Measurements from ENCODE around the gene MYO18B. TPM values are rescaled to one million over a fixed set of nuclear protein-coding genes. Genes with fewer than 3 reads are reported as not detected.

MYO18B gene
- total and polyA plus RNA-seq, 2 donors (not counting 3 experiments of a cell fraction or from before 2014, with no cell fraction given): 0.01 TPM; not detected in 1

DNA sequence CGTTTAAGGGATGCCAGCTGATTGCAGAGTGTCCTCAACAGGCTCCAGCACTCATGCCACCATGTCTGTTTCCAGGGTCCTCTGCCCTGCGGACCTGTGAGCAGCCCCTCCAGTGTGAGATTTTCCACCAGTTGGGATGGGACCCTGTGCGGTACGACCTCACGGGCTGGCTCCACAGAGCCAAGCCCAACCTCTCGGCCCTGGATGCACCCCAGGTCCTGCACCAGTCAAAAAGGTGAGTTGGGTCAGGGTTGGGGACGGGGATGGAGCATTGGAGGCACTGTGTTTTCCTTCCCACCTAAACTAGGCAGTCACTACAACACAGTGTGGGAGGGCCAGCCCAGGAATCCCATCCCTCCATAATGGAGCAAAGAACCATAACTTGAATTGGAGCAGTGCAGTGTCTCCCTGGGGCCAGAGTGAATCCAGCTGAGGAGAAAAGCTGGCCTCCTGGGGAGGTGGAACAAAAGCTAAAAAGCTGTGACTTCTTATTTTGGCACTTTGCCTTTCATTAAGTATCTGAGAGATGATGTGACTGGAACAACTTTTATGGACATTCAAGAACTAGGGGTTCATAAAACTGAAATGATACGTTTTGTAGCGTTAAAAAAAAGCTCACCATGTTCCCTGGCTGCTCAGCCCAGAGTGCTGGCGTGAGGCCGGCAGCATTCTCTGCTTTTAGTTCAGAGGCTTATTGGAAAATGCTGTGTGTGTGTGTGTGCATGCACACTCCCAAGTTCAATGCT lies 101.8 kb downstream of the MYO18B start:
- H3K9me1 ChIP-seq (replicated peaks; ENCODE audit: control insufficient read depth, extremely low read depth, insufficient read depth, low read length): no peaks in the 10 kb centered on the region
- no peak overlapping the region for H3K9ac ChIP-seq (replicated peaks; ENCODE audit: extremely low read depth, insufficient read depth, low read length)
- BruUV-seq (replicated peaks): no TSS peak
- TF ChIP-seq EZH2 (IDR thresholded peaks at IDR 0.05; ENCODE audit: borderline replicate concordance, low read depth, low read length, severe bottlenecking) (no peak), MYC (IDR thresholded peaks at IDR 0.05; ENCODE audit: low read depth, low read length) (no peak), POLR2AphosphoS5 (IDR thresholded peaks at IDR 0.05; ENCODE audit: insufficient read depth, low read depth, low read length) (no peak), GATA2 (IDR thresholded peaks at IDR 0.05; ENCODE audit: insufficient read depth, insufficient read length, low read depth, low read length) (no peak), FOS (IDR thresholded peaks at IDR 0.05; ENCODE audit: borderline replicate concordance, insufficient read depth, low read length) (no peak), JUN (IDR thresholded peaks at IDR 0.05; ENCODE audit: borderline replicate concordance, insufficient read depth, insufficient read length, low read depth) (no peak), POLR2A (IDR thresholded peaks at IDR 0.05; ENCODE audit: low read depth, low read length) (no peak)
- TF ChIP-seq, protein P1, sequence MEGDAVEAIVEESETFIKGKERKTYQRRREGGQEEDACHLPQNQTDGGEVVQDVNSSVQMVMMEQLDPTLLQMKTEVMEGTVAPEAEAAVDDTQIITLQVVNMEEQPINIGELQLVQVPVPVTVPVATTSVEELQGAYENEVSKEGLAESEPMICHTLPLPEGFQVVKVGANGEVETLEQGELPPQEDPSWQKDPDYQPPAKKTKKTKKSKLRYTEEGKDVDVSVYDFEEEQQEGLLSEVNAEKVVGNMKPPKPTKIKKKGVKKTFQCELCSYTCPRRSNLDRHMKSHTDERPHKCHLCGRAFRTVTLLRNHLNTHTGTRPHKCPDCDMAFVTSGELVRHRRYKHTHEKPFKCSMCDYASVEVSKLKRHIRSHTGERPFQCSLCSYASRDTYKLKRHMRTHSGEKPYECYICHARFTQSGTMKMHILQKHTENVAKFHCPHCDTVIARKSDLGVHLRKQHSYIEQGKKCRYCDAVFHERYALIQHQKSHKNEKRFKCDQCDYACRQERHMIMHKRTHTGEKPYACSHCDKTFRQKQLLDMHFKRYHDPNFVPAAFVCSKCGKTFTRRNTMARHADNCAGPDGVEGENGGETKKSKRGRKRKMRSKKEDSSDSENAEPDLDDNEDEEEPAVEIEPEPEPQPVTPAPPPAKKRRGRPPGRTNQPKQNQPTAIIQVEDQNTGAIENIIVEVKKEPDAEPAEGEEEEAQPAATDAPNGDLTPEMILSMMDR (IDR thresholded peaks at IDR 0.05; ENCODE audit: extremely low read depth in 1 of 2, insufficient read depth in 1 of 2, low read depth in 1 of 2, low read length in 2 of 2): no peak
- TF ChIP-seq, protein P2, sequence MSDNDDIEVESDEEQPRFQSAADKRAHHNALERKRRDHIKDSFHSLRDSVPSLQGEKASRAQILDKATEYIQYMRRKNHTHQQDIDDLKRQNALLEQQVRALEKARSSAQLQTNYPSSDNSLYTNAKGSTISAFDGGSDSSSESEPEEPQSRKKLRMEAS (IDR thresholded peaks at IDR 0.05; ENCODE audit: insufficient read depth, insufficient read length): no peak
- intact Hi-C loops (cut with micrococcal nuclease): no loop called here
- ChIA-PET POLR2A (no interaction called here), CTCF (no interaction called here)
- no peaks in the 10 kb centered on the region for H3K36me3 ChIP-seq (ENCODE audit: control insufficient read depth in 2 of 2, extremely low read depth in 1 of 2, insufficient read depth in 2 of 2, low read length in 2 of 2)
- no peaks in the 10 kb centered on the region for H3K79me2 ChIP-seq (ENCODE audit: control insufficient read depth, insufficient read depth, low read length)
- H3K4me2 ChIP-seq (ENCODE audit: insufficient read depth, low read length): no peak overlapping the region
- dilution Hi-C loops (cut with MboI; ENCODE audit: extremely low pct_ligation_motif_present, low sequenced_read_pairs): no loop called here
- H4K20me1 ChIP-seq (replicated peaks; ENCODE audit: control insufficient read depth, extremely low read depth, insufficient read depth, low read length): no peaks in the 10 kb centered on the region
- H3K4me3 ChIP-seq (replicated peaks in 1 of 3; ENCODE audit: insufficient read depth in 1 of 3, low read depth in 1 of 3, low read length in 3 of 3): no peak overlapping the region
- H3K27ac ChIP-seq (ENCODE audit: insufficient read depth, low read depth, low read length): no peak overlapping the region
- no peaks in the 10 kb centered on the region for H3K9me3 ChIP-seq (replicated peaks; ENCODE audit: control insufficient read depth, insufficient read depth, low read length)
- H3K4me1 ChIP-seq (ENCODE audit: control insufficient read depth, extremely low read depth, insufficient read depth, low read length): no peaks in the 10 kb centered on the region
- H2AFZ ChIP-seq (ENCODE audit: low read depth, low read length): no peak overlapping the region
- FAIRE-seq: no peak
- H3K27me3 ChIP-seq (ENCODE audit: control insufficient read depth in 2 of 2, insufficient read depth in 2 of 2, low read length in 2 of 2): no peaks in the 10 kb centered on the region
- no peak for DNase-seq (ENCODE audit: low read depth, low spot score)

Measured in endothelial cell of umbilical vein (primary cell).